Smooth muscle cell of the brain vasculature (primary cell): Measurements from ENCODE around the gene HOXA3.

ENCODE experiments used
- DNase-seq: peaks from one replicate; pipeline ENCODE4 v3.0.0-alpha.2; 2012; ENCODE audit warnings: low read depth, low spot score

The HOXA3 gene

GRCh38 chr7:27129729-27130539, 22.4 kb downstream of the HOXA3 start:
- no peak for DNase-seq

GRCh38 chr7:27128776-27129728, 23.3 kb downstream of the HOXA3 start:
- no peak for DNase-seq

GRCh38 chr7:27128034-27128433, 24.3 kb downstream of the HOXA3 start:
- DNase-seq: no peak

GRCh38 chr7:27126596-27127327, 25.6 kb downstream of the HOXA3 start:
- DNase-seq: no peak

GRCh38 chr7:27125986-27126394, 26.4 kb downstream of the HOXA3 start:
- DNase-seq: no peak

GRCh38 chr7:27124902-27125689, 27.3 kb downstream of the HOXA3 start:
- DNase-seq: no peak

- no peak for DNase-seq
Observed at GRCh38 chr7:27124096-27124901, 28.1 kb downstream of the HOXA3 start.

- no peak for DNase-seq
Observed at GRCh38 chr7:27123477-27124053, 28.8 kb downstream of the HOXA3 start.

- no peak for DNase-seq
Observed at GRCh38 chr7:27123007-27123476, 29.3 kb downstream of the HOXA3 start.

- DNase-seq: no peak
Observed at GRCh38 chr7:27122077-27122910, 30.1 kb downstream of the HOXA3 start.

GRCh38 chr7:27121684-27122076, 30.7 kb downstream of the HOXA3 start:
- DNase-seq: no peak

- no peak for DNase-seq
Observed at GRCh38 chr7:27119412-27119911, 32.9 kb downstream of the HOXA3 start.

- DNase-seq: no peak
Observed at GRCh38 chr7:27118580-27118979, 33.8 kb downstream of the HOXA3 start.

GRCh38 chr7:27117887-27118491, 34.4 kb downstream of the HOXA3 start:
- DNase-seq: no peak

- no peak for DNase-seq
Observed at GRCh38 chr7:27116962-27117886, 35.2 kb downstream of the HOXA3 start.

GRCh38 chr7:27116031-27116961, 36.1 kb downstream of the HOXA3 start:
- DNase-seq: no peak
